GM19025 (cell line): ENCODE data around the gene SLC35A4.
"Not testable (repeated sequence)": the region's sequence is repeated elsewhere in the genome, so short reads cannot be mapped to it uniquely, and the experiment has no call there.

ENCODE experiments used
- ATAC-seq: cut with Tn5 transposase; IDR thresholded peaks from one replicate; pipeline ENCODE4 v1.9.1; 2021; ENCODE audit warnings: mild to moderate bottlenecking, low read depth, moderate library complexity; ENCODE audit not compliant: unreplicated experiment

The SLC35A4 gene

DNA sequence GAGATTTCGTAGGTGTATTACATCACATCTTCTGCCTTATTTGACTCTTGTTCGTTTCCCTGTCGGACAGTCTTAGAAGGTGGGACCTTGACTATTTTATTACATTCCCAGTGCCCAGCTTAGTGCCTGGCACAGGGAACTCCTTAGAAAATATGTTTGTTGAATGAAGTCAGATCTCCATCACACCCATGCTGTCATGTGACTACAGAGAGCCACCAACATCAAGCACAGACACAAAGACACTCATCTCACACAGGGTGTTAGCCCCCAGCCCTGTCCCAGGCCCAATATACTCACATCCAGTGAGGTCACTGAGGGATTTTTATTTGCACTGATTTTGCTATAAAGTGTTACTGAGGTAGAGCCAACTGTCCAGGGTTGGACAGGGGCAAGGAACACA, 6.7 kb upstream of the SLC35A4 start:
- no peak for ATAC-seq

DNA sequence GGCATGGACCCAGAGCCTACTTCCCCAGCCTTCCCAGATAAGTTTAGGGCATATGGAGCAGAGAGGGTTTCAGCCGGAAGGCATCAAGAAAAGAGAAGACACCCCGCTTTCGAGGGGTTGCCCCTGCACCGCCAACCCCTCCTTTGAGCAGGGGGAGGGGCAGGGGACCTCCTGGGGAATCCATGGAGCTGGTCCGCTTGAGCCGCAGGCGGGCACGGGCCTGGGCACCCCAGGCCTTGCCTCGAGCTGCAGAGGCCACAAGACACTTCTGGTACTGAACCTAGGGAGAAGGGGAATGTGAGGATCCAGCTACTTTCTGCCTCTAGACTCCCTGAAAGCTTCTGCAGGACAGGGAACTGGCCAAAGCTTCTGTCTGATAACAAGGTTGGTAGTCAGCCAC, 6.1 kb upstream of the SLC35A4 start:
- no peak for ATAC-seq

DNA sequence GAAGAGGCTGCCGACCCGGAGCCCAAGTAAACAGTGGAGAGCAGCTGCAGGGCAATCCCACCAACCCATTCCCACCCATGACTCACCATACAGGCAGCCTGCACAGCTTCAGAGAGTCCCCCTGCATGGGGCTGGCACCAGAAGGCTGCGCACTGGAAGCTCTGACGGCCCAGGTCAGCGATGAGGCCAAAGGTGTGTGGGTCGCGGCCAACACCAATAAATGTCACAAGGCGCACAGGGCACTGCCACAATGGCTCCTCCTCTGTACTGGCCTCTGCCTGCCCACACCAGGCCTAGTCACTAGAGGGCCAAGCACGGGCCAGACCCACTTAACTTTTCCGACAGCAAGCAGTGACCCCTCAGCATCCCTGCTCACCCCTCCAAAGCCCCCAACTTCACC, 4.4 kb upstream of the SLC35A4 start:
- ATAC-seq = no peak

DNA sequence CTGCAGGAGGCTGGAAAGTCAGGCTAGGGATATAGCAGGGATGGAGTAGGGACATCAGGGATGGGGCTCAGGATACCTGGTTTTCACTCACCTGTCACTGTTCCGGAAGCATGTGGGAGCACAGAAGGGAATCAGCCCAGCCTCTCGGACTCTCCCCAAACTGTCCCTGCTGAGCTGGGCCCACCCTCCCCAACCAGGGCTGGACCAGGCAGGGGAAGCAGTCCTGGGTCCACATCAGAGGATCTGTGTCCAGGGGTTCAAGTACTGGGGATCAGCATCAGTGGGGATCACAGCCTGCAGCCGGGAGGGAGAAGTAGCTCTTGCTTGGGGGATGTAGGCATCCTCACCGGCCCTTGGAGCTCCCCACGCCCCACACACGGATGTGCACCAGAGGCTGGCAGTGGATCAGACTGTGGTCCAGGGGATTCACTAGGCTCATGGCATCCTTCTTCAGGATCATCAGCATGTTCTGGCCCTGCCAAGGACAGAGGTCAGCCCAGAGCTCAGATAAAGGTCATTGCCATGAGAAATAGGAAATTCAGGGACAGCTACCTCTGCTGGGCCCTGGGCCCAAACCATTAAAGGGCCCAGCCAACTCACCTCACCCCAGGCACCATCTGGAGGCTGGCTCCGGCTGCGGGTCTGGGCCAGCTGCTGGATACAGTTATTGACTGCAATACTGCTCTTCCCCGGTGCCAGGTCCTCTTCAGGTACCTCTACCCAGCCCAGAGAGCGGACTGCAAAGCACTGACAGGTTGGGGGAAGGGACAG, 2.7 kb upstream of the SLC35A4 start:
- no peak for ATAC-seq

DNA sequence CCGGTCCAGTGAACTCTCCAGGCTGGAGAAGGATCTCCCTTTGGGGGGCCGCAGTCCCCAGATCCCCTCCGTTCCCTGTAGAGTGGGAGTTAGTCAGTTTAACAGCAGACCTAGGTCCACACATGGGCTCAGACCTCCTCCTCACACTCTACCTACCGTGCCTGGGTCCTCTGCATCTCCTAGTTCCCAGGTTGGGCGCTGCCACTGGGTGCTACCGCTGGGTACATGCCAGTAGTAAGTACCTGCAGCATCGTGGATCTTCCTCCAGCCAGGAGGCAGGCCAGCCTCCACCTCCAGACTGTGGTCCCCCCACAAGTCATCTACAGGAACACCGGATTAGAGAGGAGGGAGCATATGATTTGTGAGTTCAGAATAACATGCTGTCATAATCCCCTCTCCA, 1.0 kb upstream of the SLC35A4 start:
- ATAC-seq = no peak

DNA sequence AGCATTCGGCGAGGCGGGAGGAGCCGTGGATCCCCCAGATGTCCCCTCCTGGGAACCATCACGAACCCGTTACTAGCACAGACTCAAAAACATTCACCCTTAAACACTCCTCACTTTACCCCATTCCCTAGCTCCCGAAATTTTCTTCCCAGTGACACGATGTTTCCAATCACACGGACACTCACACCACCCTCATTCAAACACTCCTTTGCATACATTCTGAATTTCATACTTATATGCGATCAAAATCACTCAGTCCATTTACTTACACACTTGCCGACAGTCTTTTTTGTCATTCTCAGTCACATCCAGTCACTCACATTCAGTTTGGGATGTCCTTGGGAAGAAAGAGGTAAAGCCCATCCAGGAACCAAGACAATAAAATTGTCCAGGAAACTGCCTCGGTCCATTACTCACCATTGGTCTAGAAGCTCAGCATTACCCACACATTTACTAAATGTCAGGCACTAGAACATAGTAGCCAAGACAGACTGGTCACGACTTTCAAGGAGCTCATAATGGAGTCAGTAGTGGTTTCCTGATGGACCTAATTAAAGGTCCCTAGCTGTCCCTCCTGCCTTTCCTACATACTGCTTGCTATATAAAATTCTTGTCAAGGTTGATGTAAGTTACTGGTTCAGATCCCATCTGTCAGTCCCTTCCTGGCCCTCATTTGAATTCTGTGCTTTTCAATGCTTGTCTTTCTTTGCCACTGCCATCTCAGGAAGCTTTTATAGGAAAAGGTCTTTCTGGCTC, 574 bp downstream of the SLC35A4 start:
- peak; percentile 2 for ATAC-seq

DNA sequence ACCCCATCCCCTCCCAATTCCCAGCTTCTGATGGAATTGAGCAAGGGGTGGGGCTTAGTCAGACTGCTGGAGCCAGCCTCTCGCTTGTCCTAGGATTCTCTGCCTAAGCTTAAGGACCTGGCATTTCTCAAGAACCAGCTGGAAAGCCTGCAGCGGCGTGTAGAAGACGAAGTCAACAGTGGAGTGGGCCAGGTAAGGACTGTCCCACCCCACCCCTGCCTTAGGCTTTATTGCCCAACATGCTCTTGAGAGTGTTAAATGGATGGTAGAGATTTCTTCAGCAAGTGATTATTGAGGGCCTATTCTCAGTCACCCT, 1.1 kb downstream of the SLC35A4 start:
- no peak for ATAC-seq

DNA sequence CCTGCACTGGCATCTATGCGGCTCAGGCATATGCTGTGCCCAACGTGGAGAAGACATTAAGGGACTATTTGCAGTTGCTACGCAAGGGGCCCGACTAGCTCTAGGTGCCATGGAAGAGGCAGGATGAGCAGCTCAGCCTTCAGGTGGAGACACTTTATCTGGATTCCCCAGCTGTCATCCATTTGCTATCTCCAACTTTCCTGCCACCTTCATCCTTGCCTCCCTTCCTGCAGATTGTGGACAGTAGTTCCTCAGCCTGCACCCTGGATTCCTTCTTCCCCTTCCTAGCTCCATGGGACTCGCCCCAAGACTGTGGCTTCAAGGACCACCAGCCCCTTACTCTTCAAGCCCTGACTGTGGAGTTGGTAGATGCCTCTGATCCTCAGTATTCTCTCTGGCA, 2.0 kb downstream of the SLC35A4 start:
- ATAC-seq = no peak

DNA sequence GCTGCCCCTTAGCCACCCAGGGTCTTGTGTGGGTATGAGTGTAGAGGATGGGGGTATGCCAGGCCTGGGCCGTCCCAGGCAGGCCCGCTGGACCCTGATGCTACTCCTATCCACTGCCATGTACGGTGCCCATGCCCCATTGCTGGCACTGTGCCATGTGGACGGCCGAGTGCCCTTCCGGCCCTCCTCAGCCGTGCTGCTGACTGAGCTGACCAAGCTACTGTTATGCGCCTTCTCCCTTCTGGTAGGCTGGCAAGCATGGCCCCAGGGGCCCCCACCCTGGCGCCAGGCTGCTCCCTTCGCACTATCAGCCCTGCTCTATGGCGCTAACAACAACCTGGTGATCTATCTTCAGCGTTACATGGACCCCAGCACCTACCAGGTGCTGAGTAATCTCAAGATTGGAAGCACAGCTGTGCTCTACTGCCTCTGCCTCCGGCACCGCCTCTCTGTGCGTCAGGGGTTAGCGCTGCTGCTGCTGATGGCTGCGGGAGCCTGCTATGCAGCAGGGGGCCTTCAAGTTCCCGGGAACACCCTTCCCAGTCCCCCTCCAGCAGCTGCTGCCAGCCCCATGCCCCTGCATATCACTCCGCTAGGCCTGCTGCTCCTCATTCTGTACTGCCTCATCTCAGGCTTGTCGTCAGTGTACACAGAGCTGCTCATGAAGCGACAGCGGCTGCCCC, 2.6 kb downstream of the SLC35A4 start:
- no peak for ATAC-seq

DNA sequence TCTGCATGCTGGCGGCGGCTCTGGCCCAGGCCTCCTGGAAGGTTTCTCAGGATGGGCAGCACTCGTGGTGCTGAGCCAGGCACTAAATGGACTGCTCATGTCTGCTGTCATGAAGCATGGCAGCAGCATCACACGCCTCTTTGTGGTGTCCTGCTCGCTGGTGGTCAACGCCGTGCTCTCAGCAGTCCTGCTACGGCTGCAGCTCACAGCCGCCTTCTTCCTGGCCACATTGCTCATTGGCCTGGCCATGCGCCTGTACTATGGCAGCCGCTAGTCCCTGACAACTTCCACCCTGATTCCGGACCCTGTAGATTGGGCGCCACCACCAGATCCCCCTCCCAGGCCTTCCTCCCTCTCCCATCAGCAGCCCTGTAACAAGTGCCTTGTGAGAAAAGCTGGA, 3.2 kb downstream of the SLC35A4 start:
- no peak for ATAC-seq

DNA sequence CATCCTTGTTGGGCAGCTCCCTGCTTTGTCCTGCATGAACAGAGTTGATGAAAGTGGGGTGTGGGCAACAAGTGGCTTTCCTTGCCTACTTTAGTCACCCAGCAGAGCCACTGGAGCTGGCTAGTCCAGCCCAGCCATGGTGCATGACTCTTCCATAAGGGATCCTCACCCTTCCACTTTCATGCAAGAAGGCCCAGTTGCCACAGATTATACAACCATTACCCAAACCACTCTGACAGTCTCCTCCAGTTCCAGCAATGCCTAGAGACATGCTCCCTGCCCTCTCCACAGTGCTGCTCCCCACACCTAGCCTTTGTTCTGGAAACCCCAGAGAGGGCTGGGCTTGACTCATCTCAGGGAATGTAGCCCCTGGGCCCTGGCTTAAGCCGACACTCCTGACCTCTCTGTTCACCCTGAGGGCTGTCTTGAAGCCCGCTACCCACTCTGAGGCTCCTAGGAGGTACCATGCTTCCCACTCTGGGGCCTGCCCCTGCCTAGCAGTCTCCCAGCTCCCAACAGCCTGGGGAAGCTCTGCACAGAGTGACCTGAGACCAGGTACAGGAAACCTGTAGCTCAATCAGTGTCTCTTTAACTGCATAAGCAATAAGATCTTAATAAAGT, 3.9 kb downstream of the SLC35A4 start:
- no peak for ATAC-seq

DNA sequence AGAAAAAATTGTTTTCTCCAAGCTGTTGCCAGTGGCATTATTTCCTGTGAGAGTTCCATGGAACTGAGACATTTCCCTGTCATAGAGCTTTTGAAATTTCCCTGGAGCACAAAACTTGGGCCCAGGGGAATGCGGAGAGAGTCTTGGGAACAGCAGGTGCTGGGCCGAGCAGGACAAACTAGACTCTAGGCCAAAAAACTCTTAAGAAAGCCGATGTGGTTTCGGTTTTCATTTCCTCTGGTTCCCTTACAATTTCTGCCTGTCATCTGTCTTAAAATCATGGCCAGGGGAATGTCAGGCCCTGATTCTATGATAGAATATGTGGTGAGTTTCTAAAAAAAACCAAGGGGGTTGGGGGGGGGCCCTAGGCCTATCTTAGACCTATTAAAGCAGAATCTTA, 4.6 kb downstream of the SLC35A4 start:
- no peak for ATAC-seq

DNA sequence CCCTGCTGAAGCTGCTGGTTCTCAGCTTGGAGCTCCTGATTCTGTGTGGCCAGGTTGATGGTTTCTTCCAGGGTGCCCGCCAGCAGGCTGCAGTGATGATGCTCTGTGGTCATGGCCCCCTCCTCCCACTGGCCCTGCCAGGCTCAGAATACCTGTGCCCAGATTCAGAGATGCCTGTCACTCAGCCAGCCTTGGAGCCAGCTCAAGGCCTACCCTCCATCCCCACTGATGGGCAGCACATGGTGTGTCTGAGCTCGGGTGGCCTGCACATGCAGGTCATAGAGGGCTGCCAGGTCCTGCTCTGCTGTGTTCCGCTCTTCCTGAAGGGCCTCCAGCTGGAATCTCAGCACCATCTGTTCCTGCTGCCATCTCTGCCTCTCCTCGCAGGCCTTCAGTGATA, 5.4 kb downstream of the SLC35A4 start:
- ATAC-seq = no peak

DNA sequence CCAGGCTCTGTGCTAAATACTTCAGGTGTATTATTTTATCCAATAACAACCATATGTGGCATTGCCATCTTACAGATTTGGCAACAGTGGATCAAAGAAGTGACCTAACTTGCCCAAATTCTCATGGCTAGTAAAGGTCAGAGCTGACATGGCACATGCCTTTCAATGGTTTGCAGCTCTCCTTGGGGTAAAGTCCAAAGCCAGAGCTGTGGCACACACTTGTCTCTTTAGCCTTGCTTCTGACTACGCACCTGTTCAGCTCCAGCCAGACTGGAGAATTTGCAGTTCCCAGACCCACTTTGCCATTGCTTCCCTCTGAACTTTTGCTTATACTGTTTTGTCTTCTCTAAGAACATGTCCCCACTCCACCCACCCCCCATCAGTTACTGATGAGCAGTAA, 5.9 kb downstream of the SLC35A4 start:
- no peak for ATAC-seq

DNA sequence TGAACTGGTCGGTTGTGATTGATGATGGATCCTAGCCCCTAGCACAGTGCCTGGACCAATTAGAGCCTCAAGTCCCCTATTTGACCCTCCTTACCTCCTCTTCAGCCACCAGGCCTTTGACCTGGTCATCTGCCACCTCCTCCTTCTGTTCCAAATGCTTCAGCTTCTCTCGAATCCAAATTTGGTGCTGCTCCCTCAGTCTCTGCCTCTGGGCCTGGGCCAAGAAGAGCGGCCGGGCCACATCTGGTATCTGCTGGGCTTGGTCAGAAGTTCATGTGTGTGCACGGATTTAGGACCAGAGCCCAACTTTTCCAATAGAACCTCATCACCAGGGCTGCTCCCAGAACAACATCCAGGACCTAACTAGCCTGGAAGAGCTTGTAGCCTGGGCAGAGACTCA, 6.5 kb downstream of the SLC35A4 start:
- ATAC-seq = no peak

DNA sequence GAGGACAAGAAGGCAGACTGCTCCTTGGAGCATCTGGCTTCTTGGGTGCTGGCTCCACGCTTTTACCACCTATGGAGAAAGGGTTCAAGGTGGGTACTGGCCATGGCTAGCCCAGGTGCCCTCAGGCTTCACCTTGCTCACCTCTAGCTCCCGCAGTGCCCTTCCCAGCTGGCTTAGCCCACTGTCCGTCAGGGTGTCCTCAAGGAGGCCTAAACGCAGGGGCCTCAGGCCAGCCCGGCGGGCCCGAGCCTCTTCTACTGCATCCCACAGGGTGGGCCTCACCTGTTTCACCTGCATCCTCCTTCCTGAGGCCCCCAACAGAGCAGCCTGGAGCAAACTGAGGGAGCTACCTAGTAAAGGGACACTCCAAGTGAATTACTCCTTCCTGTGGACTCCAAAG, 9.1 kb downstream of the SLC35A4 start:
- ATAC-seq = no peak

DNA sequence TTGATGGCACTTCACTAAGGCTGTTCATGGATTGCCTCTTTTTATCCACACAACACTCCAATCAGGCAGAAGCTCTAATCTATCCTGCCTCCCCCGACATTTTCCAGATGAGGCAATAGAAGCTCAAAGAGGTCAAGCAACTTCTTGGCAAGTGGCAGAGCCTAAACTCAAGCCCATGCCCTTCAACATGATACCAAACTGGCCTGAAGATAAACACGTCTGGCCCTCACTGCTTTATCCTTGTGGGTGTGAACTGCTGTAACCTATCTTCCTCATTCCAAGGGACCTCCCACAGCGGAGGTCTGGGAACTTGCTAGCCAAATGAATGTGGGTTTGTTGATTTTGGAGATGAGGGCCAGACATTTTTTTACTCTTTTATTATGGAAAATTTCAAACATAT, 9.5 kb downstream of the SLC35A4 start:
- ATAC-seq = no peak

DNA sequence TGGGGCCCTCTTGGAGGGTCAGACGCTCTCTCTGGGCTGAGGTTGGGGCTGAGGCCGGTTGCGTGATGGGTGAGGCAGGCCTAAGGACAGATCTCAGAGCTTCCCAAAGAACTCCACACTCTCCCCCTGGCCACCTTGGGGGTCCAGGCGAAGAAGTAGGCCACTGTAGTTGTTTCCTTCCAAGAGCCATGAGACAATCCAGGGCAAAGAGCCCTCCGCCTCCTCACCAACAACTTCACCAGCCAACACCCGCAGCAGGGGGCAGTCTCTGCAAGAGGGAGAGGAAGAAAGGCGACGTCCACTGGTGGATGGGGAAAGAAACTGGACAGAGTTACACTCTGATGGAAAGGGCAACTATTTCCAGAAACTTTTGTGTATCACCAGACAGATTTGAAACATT, 10.7 kb downstream of the SLC35A4 start:
- no peak for ATAC-seq

DNA sequence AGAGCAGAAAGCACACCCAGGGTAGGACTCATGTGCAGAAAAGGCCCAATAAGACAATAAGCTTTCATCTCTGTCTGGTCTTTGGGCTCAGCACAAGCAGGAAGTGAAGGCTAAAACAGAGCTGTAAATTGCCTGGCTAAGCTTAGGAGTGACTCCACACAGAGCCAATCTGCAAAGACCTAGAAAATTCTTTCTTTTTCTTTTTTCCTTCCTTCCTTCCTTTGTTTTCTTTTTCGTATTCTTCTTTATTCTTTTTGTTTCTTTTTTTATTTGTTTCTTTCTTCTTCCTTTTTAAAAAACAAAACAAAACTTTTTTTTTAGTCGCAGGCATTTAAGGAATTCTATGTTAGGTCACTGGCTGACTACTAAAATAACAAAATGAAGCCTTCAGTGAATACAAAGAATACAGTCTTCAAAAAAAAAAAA, 12.2 kb downstream of the SLC35A4 start:
- ATAC-seq = no peak

DNA sequence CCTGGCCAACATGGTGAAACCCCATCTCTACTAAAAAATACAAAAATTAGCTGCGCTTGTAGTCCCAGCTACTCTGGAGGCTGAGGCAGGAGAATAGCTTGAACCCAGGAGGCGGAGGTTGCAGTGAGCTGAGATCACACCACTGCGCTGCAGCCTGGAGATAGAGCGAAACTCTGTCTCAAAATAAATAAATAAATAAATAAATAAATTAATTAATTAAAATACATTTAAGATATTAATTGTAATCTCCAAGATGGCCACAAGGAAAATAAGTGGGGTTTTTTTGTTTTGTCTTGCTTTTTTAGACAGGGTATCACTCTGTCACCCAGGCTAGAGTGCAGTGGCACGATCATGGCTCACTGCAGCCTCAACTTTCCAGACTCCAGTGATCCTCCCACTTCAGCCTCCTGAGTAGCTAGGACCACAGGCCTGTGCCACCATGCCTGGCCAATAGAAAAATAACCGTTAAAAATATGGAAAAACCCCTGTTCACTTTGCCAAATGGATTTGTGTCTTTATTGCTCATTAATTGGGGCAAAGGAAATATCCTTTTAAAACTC, 14.6 kb downstream of the SLC35A4 start:
- ATAC-seq = not testable (repeated sequence)

DNA sequence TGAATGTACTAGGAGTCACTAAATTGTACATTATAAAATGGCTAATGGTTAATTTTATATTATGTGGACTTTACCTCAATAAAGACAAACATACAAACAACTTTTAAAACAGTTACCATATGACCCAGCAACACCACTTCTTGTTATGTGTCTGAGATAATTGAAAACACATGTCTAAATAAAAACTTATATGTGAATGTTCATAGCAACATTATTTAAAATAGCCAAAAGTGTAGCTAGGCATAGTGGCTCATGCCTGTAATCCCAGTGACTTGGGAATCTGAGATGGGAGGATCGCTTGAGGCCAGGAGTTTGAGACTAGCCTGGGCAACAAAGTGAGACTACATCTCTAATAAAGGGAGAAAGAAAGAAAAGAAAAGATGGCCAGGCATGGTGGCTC, 22.9 kb downstream of the SLC35A4 start:
- ATAC-seq = no peak
